Fibroblast of mammary gland (primary cell): ENCODE measurements around the gene MYO1D.

ENCODE experiments used
- DNase-seq: peaks from one replicate; pipeline ENCODE4 v3.0.0-alpha.2; 2010; ENCODE audit warnings: low read depth
- H3K4me3 ChIP-seq: 2 replicates; pipeline ENCODE4 v1.5.1; 2011; ENCODE audit warnings: low read depth, mild to moderate bottlenecking, low read length, moderate library complexity; ENCODE audit not compliant: control insufficient read depth
- CTCF ChIP-seq: conservative IDR thresholded peaks from 2 replicates; pipeline ENCODE4 v1.5.1; 2011; ENCODE audit warnings: low read depth, low read length, inconsistent platforms; ENCODE audit not compliant: control insufficient read depth, insufficient read depth

Gene MYO1D

GRCh38 chr17:32815460-32815859, 61.5 kb downstream of the MYO1D start:
- no peak overlapping the region for H3K4me3 ChIP-seq
- no peak for TF ChIP-seq CTCF
- no peak for DNase-seq

- no peak for TF ChIP-seq CTCF
- DNase-seq, result no peak
Observed at GRCh38 chr17:32814836-32815235, 62.1 kb downstream of the MYO1D start.

GRCh38 chr17:32813021-32813420, 63.9 kb downstream of the MYO1D start:
- peak; percentile 11 for TF ChIP-seq CTCF
- H3K4me3 ChIP-seq, result no peak overlapping the region
- DNase-seq, result peak; percentile 84

More at GRCh38 chr17:32814836-32815235, 62.1 kb downstream of the MYO1D start:
- no peak overlapping the region for H3K4me3 ChIP-seq

- no peak for TF ChIP-seq CTCF
- no peak overlapping the region for H3K4me3 ChIP-seq
- no peak for DNase-seq
Observed at GRCh38 chr17:32810690-32811089, 66.2 kb downstream of the MYO1D start.

- DNase-seq, result no peak
- TF ChIP-seq CTCF, result no peak
- no peak overlapping the region for H3K4me3 ChIP-seq
Observed at GRCh38 chr17:32807577-32807976, 69.3 kb downstream of the MYO1D start.

- no peak overlapping the region for H3K4me3 ChIP-seq
- TF ChIP-seq CTCF, result no peak
- DNase-seq, result no peak
Observed at GRCh38 chr17:32806646-32807045, 70.3 kb downstream of the MYO1D start.
